ENCODE results near the gene GM2A. TPM values are rescaled to one million over a fixed set of nuclear protein-coding genes. Genes with fewer than 3 reads are reported as not detected.

GM2A gene
- total and polyA plus RNA-seq, 2 of the 13 experiments (the other 11 are each of a cell fraction or from before 2014, with no cell fraction given) = 14.6 to 29.6 TPM

- peak; percentile 78; the same call in 1 of the 2 replicates for TF ChIP-seq SNAPC4 (CRISPR knock-in tag; IDR thresholded peaks at IDR 0.05)
- TF ChIP-seq ZNF138 (CRISPR knock-in tag; IDR thresholded peaks at IDR 0.05; ENCODE audit: low read depth) = no peak
- TF ChIP-seq POLR2G (IDR thresholded peaks at IDR 0.05; ENCODE audit: low read depth, low read length) = peak; percentile 85
- no peak for TF ChIP-seq RELA (CRISPR knock-in tag; IDR thresholded peaks at IDR 0.05)
- no peak for TF ChIP-seq SMC3 (IDR thresholded peaks at IDR 0.05; ENCODE audit: low read length)
- TF ChIP-seq THRA (CRISPR knock-in tag; IDR thresholded peaks at IDR 0.05; ENCODE audit: borderline replicate concordance) = peak; percentile 16; the same call in 1 of the 2 replicates
- no peak for TF ChIP-seq THAP9 (CRISPR knock-in tag; IDR thresholded peaks at IDR 0.05; ENCODE audit: borderline replicate concordance)
- TF ChIP-seq ZBTB43 (CRISPR knock-in tag; conservative IDR thresholded peaks at IDR 0.05) = no peak
- no peak for TF ChIP-seq ZFP37 (CRISPR knock-in tag; IDR thresholded peaks at IDR 0.05; ENCODE audit: borderline replicate concordance)
- no peak for TF ChIP-seq E2F1 (CRISPR knock-in tag; IDR thresholded peaks at IDR 0.05)
- no peak for TF ChIP-seq NFIB (CRISPR knock-in tag; IDR thresholded peaks at IDR 0.05; ENCODE audit: borderline replicate concordance)
- no peak for TF ChIP-seq FLYWCH1 (CRISPR knock-in tag; IDR thresholded peaks at IDR 0.05)
- TF ChIP-seq NONO (IDR thresholded peaks at IDR 0.05) = no peak
- TF ChIP-seq NONO (CRISPR knock-in tag; conservative IDR thresholded peaks at IDR 0.05) = no peak
- no peak for TF ChIP-seq FOXK1 (CRISPR knock-in tag; IDR thresholded peaks at IDR 0.05; ENCODE audit: borderline replicate concordance, low read depth)
- peak; percentile 83 for TF ChIP-seq NFYC (CRISPR knock-in tag; IDR thresholded peaks at IDR 0.05)
- peak; percentile 91 for TF ChIP-seq POLR2AphosphoS5 (IDR thresholded peaks at IDR 0.05; ENCODE audit: low read depth, low read length)
- TF ChIP-seq ZNF24 (IDR thresholded peaks at IDR 0.05) = no peak
- TF ChIP-seq ZFP1 (CRISPR knock-in tag; IDR thresholded peaks at IDR 0.05) = no peak
- TF ChIP-seq ZBTB21 (CRISPR knock-in tag; IDR thresholded peaks at IDR 0.05) = no peak
These were observed 1.9 kb upstream of the GM2A start (continued) for GRCh38 chr5:151251001-151251551.
